Spleen (tissue), 7 donors: ENCODE measurements around the gene USP15.

Experiments
- CTCF ChIP-seq, 11 experiments: fragments of 200-600 bp in 7 of 11; fragments of 450-650 bp in 4 of 11; sonication (generic) in 4 of 11; IDR thresholded peaks in 8 of 11; conservative IDR thresholded peaks in 3 of 11; 1 replicate in 7 of 11; 2 replicates in 4 of 11; pipeline versions ENCODE4 v1.4.0 to v1.8.0; 2016 to 2021; ENCODE audit warnings: antibody characterized with exemption in 11 of 11, inconsistent platforms in 4 of 11, mild to moderate bottlenecking in 1 of 11
- POLR2A ChIP-seq, 3 donors: fragments of 450-650 bp; IDR thresholded peaks; one replicate each; pipeline ENCODE4 v1.5.1; 2017; ENCODE audit warnings: antibody characterized with exemption in 3 of 3, mild to moderate bottlenecking in 1 of 3
- donor health status: DM: no; HTN: no; CAD: no; lungs with moderate emphysema.
- donor health status: DM: no; HTN: no; CAD: no.
- donor health status: DM: no; HTN: no; CAD: no.

GRCh38 chr12:62382526-62382925, 122.3 kb downstream of the USP15 start:
- no peak for TF ChIP-seq CTCF (IDR thresholded peaks at IDR 0.05 in 8 of 11, conservative IDR thresholded peaks at IDR 0.05 in 3 of 11)
- TF ChIP-seq POLR2A (IDR thresholded peaks at IDR 0.05), result no peak
